Measurements from ENCODE around the gene ATP6V1E1.
"Not testable (repeated sequence)": the region's sequence is repeated elsewhere in the genome, so short reads cannot be mapped to it uniquely, and the experiment has no call there.

ATP6V1E1 gene

GRCh38 chr22:17647452-17647851, 18.9 kb upstream of the ATP6V1E1 start:
- ChIA-PET CTCF (no interaction called here), POLR2A (no interaction called here)
- TF ChIP-seq, protein P1, sequence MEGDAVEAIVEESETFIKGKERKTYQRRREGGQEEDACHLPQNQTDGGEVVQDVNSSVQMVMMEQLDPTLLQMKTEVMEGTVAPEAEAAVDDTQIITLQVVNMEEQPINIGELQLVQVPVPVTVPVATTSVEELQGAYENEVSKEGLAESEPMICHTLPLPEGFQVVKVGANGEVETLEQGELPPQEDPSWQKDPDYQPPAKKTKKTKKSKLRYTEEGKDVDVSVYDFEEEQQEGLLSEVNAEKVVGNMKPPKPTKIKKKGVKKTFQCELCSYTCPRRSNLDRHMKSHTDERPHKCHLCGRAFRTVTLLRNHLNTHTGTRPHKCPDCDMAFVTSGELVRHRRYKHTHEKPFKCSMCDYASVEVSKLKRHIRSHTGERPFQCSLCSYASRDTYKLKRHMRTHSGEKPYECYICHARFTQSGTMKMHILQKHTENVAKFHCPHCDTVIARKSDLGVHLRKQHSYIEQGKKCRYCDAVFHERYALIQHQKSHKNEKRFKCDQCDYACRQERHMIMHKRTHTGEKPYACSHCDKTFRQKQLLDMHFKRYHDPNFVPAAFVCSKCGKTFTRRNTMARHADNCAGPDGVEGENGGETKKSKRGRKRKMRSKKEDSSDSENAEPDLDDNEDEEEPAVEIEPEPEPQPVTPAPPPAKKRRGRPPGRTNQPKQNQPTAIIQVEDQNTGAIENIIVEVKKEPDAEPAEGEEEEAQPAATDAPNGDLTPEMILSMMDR (IDR thresholded peaks at IDR 0.05; ENCODE audit: control extremely low read depth, extremely low read depth, low read depth, missing control alignments): no peak
- DNase-seq (ENCODE audit: extremely low spot score): no peak

- CTCF ChIA-PET: interaction anchor here (1.3 kb wide), 1 partner anchor 9 kb away, joined by 3 read pairs; no protein-coding TSS in a partner anchor
- not testable (repeated sequence) for DNase-seq (ENCODE audit: extremely low spot score)
- POLR2A ChIA-PET: interaction anchor here (0.7 kb wide), 1 partner anchor 53 kb away, joined by 8 read pairs; no protein-coding TSS in a partner anchor
Observed at GRCh38 chr22:17642357-17642756, 13.8 kb upstream of the ATP6V1E1 start.

DNA sequence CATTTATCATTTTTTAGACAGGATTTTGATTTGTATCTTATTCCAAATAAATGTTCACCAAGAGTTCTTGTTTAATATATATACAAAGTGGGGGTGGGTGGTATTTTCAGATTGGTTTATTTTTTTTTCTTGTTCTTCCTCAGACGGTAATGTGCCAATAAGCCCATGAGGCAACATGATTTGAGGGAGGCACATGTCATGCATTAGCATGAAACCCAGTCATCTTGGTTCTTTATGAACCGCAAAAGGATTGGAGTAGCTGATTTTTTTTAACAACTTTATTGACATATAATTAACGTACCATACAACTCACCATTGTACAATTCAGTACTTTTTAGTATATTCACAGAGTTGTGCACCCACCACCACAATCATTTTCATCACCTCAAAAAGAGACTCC, 12.7 kb upstream of the ATP6V1E1 start:
- no peak for DNase-seq (ENCODE audit: extremely low spot score)
- ChIA-PET POLR2A (no interaction called here), CTCF (no interaction called here)
- TF ChIP-seq, protein P1 (IDR thresholded peaks at IDR 0.05; ENCODE audit: control extremely low read depth, extremely low read depth, low read depth, missing control alignments): no peak

GRCh38 chr22:17639247-17639741, 10.7 kb upstream of the ATP6V1E1 start:
- CTCF ChIA-PET: interaction anchor here (1.4 to 1.6 kb wide), 3 partner anchors 15 to 437 kb away, joined by 3 to 6 read pairs (median 5); no protein-coding TSS in a partner anchor
- POLR2A ChIA-PET: interaction anchor here (0.6 kb wide), 1 partner anchor 19 kb away, joined by 3 read pairs; no protein-coding TSS in a partner anchor
- peak; percentile 63 for DNase-seq (ENCODE audit: extremely low spot score)
- TF ChIP-seq, protein P1 (IDR thresholded peaks at IDR 0.05; ENCODE audit: control extremely low read depth, extremely low read depth, low read depth, missing control alignments): no peak

DNA sequence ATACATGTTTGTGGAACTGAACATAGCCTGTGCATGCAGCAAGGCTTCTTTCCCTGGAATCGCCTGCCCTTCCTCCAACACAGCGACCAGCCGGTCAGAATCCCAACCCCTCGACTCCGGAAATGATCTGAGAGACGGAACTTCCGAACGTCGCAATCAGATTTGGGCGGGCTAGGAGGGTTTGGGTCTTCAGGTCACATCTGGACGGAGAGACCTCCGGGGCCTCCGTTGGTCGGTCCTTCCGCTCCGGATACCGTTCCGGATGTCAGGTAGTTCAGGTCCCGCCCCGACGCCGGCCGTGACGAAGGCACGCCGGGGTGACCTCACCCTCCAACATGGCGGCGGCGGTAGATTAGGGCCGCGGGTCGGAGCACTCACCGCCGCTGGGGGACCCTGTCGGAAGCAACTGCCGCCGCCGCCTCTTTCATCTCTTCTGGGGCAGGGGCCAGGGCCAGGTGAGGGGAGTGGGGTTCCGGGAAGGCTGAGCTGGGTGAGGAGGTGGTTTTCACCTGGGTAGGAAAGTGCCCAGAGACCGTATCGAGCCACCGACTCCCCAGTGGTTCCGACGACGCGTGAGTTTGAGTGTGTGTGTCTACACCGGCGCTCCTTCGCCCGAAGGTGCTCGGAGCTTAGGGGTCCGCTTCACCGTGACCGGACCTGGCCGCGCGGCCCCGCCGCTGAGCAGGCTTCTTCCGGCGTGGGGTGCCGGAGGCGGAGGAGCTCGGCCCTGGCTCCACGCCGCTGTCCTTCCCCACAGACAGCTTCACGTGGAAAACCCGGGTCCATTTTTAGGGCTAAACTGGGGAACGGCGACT, 10.1 kb upstream of the ATP6V1E1 start, which contains the start of gene BCL2L13:
Gene BCL2L13 (plus strand): TSS at position 326 of the 815 bp plus-strand sequence. CDS start 16,955 bp downstream, outside the sequence.
- CTCF ChIA-PET: interaction anchor here (1.4 to 1.6 kb wide), 3 partner anchors 15 to 437 kb away, joined by 3 to 6 read pairs (median 5); no protein-coding TSS in a partner anchor
- TF ChIP-seq, protein P1 (IDR thresholded peaks at IDR 0.05; ENCODE audit: control extremely low read depth, extremely low read depth, low read depth, missing control alignments): no peak
- POLR2A ChIA-PET: interaction anchor here (0.6 kb wide), 1 partner anchor 19 kb away, joined by 3 read pairs; no protein-coding TSS in a partner anchor
- peak; percentile 94 for DNase-seq (ENCODE audit: extremely low spot score)

- ChIA-PET POLR2A (no interaction called here), CTCF (no interaction called here)
- TF ChIP-seq, protein P1 (IDR thresholded peaks at IDR 0.05; ENCODE audit: control extremely low read depth, extremely low read depth, low read depth, missing control alignments): no peak
- no peak for DNase-seq (ENCODE audit: extremely low spot score)
Observed at GRCh38 chr22:17638182-17638431, 9.6 kb upstream of the ATP6V1E1 start.

Data from GM10248 (cell line).